Measurements from ENCODE around the gene RBMX. TPM values are rescaled to one million over a fixed set of nuclear protein-coding genes. Genes with fewer than 3 reads are reported as not detected.

RBMX gene
- total and polyA plus RNA-seq, 2 donors (not counting 3 experiments of a cell fraction or from before 2014, with no cell fraction given) = 117 to 235 TPM

DNA sequence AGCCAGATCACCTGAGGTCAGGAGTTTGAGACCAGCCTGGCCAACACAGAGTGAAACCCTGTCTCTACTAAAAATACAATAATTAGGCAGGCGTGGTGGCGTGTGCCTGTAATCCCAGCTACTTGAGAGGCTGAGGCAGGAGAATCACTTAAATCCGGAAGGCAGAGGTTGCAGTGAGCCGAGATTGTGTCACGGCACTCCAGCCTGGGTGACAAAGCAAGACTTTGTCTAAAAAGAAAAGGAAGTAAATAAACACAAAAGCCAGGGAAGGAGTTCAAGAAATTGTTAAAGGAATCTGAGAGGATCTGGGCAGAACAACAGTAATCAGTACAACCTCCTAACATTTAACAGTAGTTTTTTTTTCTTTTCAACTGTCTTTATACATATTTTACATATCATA is 51.1 kb downstream of the RBMX start:
- no peak overlapping the region for H3K4me3 ChIP-seq (replicated peaks in 1 of 3; ENCODE audit: insufficient read depth in 1 of 3, low read depth in 1 of 3, low read length in 3 of 3)
- intact Hi-C loops (cut with micrococcal nuclease) = no loop called here
- no peak for FAIRE-seq
- no peaks in the 10 kb centered on the region for H3K9me3 ChIP-seq (replicated peaks; ENCODE audit: control insufficient read depth, insufficient read depth, low read length)
- H3K9me1 ChIP-seq (replicated peaks; ENCODE audit: control insufficient read depth, extremely low read depth, insufficient read depth, low read length) = no peaks in the 10 kb centered on the region
- H3K9ac ChIP-seq (replicated peaks; ENCODE audit: extremely low read depth, insufficient read depth, low read length) = no peak overlapping the region
- CTCF ChIA-PET = no interaction called here
- POLR2A ChIA-PET = no interaction called here
- H3K4me1 ChIP-seq (ENCODE audit: control insufficient read depth, extremely low read depth, insufficient read depth, low read length) = peaks cover 2% of the 10 kb centered on the region
- no peaks in the 10 kb centered on the region for H3K79me2 ChIP-seq (ENCODE audit: control insufficient read depth, insufficient read depth, low read length)
- H3K27me3 ChIP-seq (ENCODE audit: control insufficient read depth in 2 of 2, insufficient read depth in 2 of 2, low read length in 2 of 2) = no peaks in the 10 kb centered on the region
- no peaks in the 10 kb centered on the region for H3K36me3 ChIP-seq (ENCODE audit: control insufficient read depth in 2 of 2, extremely low read depth in 1 of 2, insufficient read depth in 2 of 2, low read length in 2 of 2)
- no TSS peak for BruUV-seq (replicated peaks)
- no peaks in the 10 kb centered on the region for H4K20me1 ChIP-seq (replicated peaks; ENCODE audit: control insufficient read depth, extremely low read depth, insufficient read depth, low read length)
- TF ChIP-seq FOS (IDR thresholded peaks at IDR 0.05; ENCODE audit: borderline replicate concordance, insufficient read depth, low read length) (no peak), POLR2AphosphoS5 (IDR thresholded peaks at IDR 0.05; ENCODE audit: insufficient read depth, low read depth, low read length) (no peak), CTCF (IDR thresholded peaks at IDR 0.05; ENCODE audit: extremely low read depth in 1 of 2, insufficient read depth in 1 of 2, low read depth in 1 of 2, low read length in 2 of 2) (no peak), MYC (IDR thresholded peaks at IDR 0.05; ENCODE audit: low read depth, low read length) (no peak), JUN (IDR thresholded peaks at IDR 0.05; ENCODE audit: borderline replicate concordance, insufficient read depth, insufficient read length, low read depth) (no peak), POLR2A (IDR thresholded peaks at IDR 0.05; ENCODE audit: low read depth, low read length) (no peak), EZH2 (IDR thresholded peaks at IDR 0.05; ENCODE audit: borderline replicate concordance, low read depth, low read length, severe bottlenecking) (no peak), GATA2 (IDR thresholded peaks at IDR 0.05; ENCODE audit: insufficient read depth, insufficient read length, low read depth, low read length) (no peak)
- TF ChIP-seq, protein P1, sequence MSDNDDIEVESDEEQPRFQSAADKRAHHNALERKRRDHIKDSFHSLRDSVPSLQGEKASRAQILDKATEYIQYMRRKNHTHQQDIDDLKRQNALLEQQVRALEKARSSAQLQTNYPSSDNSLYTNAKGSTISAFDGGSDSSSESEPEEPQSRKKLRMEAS (IDR thresholded peaks at IDR 0.05; ENCODE audit: insufficient read depth, insufficient read length) = no peak
- no peak overlapping the region for H2AFZ ChIP-seq (ENCODE audit: low read depth, low read length)
- no peak overlapping the region for H3K4me2 ChIP-seq (ENCODE audit: insufficient read depth, low read length)
- no peak for DNase-seq (ENCODE audit: low read depth, low spot score)
- dilution Hi-C loops (cut with MboI; ENCODE audit: extremely low pct_ligation_motif_present, low sequenced_read_pairs) = no loop called here
- no peak overlapping the region for H3K27ac ChIP-seq (ENCODE audit: insufficient read depth, low read depth, low read length)

Measured in endothelial cell of umbilical vein (primary cell).